ENCODE results near the gene IL26. TPM values are rescaled to one million over a fixed set of nuclear protein-coding genes. Genes with fewer than 3 reads are reported as not detected.

IL26 gene
- total RNA-seq, 2 experiments from 2014 or later, result 0.25 TPM; not detected in 1

DNA sequence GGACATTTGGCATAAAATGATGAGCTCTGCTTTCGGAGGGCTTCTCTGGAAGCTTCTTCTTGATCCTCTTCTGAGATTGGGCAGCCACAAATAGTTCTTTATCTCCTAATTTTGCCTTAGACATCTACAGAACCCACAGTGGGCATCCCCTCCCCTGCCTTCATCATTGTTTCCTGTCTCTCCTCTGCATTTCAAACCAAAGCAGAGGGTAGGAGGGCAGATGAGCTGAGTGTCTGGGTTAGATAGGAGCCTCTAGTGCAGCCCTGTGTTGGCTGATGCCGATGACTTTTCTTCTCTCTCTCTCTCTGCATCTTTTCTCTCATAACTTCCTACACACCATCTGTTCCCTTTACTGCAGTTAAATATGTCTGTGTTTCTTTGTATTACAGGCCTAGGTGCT, 8.5 kb upstream of the IL26 start:
- no peak overlapping the region for H3K4me3 Mint-ChIP-seq
- no peaks in the 10 kb centered on the region for H3K27me3 Mint-ChIP-seq
- no peak for ATAC-seq (ENCODE audit: poor library complexity)

DNA sequence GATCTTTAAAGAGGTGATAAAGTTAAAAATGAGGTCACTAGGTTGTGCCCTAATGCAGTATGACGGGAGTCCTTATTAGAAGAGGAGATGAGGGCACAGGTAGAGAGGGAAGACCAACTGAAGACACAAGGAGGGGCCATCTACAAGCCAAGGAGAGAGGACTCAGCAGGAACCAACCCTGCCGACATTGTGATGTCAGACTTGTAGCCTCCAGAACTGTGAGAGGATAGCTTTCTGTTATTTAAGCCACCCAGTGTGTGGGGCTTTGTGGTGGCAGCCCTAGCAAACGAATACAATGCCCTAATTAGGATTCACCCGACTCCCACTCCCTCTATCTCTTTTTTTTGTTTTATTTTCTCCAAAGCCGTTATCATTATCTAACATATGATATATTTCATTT, 7.9 kb upstream of the IL26 start:
- H3K27ac Mint-ChIP-seq, result no peak overlapping the region
- H3K4me3 Mint-ChIP-seq, result no peak overlapping the region

More for the DNA sequence above, 8.5 kb upstream of the IL26 start:
- H3K27me3 ChIP-seq (ENCODE audit: control insufficient read depth in 1 of 2, insufficient read depth in 2 of 2, low read length in 2 of 2), result no peaks in the 10 kb centered on the region
- H3K36me3 ChIP-seq (ENCODE audit: insufficient read depth, low read length), result no peaks in the 10 kb centered on the region
- CTCF ChIA-PET, result interaction anchor here (1.6 kb wide), 1 partner anchor 76 kb away, joined by 3 read pairs; no protein-coding TSS in a partner anchor
- no peak overlapping the region for H3K4me3 ChIP-seq (ENCODE audit: low read length)
- Mint-ChIP-seq H3K36me3 (ENCODE audit: low read depth) (no peaks in the 10 kb centered on the region), H3K9me3 (no peaks in the 10 kb centered on the region), H3K27ac (no peak overlapping the region), H3K4me1 (ENCODE audit: low read depth) (peaks cover 43% of the 10 kb centered on the region)
- intact Hi-C loops (cut with DNase I, micrococcal nuclease), result no loop called here
- POLR2A ChIA-PET, result no interaction called here
- DNase-seq, result peak in 2 of 14 experiments; percentile 22 to 42
- peaks cover 18% of the 10 kb centered on the region for H3K4me1 ChIP-seq (ENCODE audit: insufficient read depth, low read length)
- H3K9me3 ChIP-seq (ENCODE audit: control insufficient read depth in 1 of 2, insufficient read depth in 1 of 2, low read length in 2 of 2), result no peaks in the 10 kb centered on the region
- TF ChIP-seq, protein P1, sequence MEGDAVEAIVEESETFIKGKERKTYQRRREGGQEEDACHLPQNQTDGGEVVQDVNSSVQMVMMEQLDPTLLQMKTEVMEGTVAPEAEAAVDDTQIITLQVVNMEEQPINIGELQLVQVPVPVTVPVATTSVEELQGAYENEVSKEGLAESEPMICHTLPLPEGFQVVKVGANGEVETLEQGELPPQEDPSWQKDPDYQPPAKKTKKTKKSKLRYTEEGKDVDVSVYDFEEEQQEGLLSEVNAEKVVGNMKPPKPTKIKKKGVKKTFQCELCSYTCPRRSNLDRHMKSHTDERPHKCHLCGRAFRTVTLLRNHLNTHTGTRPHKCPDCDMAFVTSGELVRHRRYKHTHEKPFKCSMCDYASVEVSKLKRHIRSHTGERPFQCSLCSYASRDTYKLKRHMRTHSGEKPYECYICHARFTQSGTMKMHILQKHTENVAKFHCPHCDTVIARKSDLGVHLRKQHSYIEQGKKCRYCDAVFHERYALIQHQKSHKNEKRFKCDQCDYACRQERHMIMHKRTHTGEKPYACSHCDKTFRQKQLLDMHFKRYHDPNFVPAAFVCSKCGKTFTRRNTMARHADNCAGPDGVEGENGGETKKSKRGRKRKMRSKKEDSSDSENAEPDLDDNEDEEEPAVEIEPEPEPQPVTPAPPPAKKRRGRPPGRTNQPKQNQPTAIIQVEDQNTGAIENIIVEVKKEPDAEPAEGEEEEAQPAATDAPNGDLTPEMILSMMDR (IDR thresholded peaks at IDR 0.05), result no peak
- no peak overlapping the region for H3K27ac ChIP-seq (ENCODE audit: low read depth in 1 of 2, low read length in 2 of 2)

DNA sequence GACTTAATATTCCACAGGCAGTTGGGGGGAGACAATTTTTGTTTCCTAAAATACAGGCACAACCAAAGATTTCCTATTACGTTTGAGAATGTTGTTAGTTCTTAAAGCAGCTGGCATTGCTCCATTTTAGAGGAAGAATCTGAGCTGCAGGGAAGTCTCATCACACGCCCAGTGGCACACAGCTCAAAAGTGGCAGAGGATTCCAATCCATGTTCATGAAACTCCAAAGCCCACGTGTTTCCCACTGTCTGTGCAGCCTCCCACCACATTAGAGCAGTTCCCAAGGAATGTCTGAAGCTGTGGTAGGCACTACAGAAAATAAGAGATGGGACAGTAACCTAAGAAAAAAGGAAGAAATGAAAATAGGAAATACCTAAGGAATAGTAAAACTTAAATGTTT, 6.1 kb upstream of the IL26 start:
- intact Hi-C loops (cut with DNase I, micrococcal nuclease), result no loop called here
- Histone ChIP-seq H3K9me3 (ENCODE audit: control insufficient read depth in 1 of 2, insufficient read depth in 1 of 2, low read length in 2 of 2) (no peaks in the 10 kb centered on the region), H3K27ac (ENCODE audit: low read depth in 1 of 2, low read length in 2 of 2) (no peak overlapping the region), H3K27me3 (ENCODE audit: control insufficient read depth in 1 of 2, insufficient read depth in 2 of 2, low read length in 2 of 2) (no peaks in the 10 kb centered on the region), H3K36me3 (ENCODE audit: insufficient read depth, low read length) (no peaks in the 10 kb centered on the region), H3K4me1 (ENCODE audit: insufficient read depth, low read length) (peaks cover 8% of the 10 kb centered on the region), H3K4me3 (ENCODE audit: low read length) (no peak overlapping the region)
- H3K4me3 Mint-ChIP-seq, result no peak overlapping the region
- TF ChIP-seq, protein P1 (IDR thresholded peaks at IDR 0.05), result no peak
- ChIA-PET CTCF (interaction anchor here (1.7 kb wide), 1 partner anchor 9 kb away, joined by 9 read pairs; no protein-coding TSS in a partner anchor), POLR2A (interaction anchor here (0.6 to 2.5 kb wide), 4 partner anchors 8 to 418 kb away, joined by 3 to 8 read pairs (median 3); no protein-coding TSS in a partner anchor)
- H3K27me3 Mint-ChIP-seq, result no peaks in the 10 kb centered on the region
- DNase-seq (no peak), ATAC-seq (ENCODE audit: poor library complexity) (no peak)
- no peaks in the 10 kb centered on the region for H3K9me3 Mint-ChIP-seq
- no peak overlapping the region for H3K27ac Mint-ChIP-seq
- H3K4me1 Mint-ChIP-seq (ENCODE audit: low read depth), result peaks cover 29% of the 10 kb centered on the region
- H3K36me3 Mint-ChIP-seq (ENCODE audit: low read depth), result no peaks in the 10 kb centered on the region

More for the DNA sequence above, 7.9 kb upstream of the IL26 start:
- Histone ChIP-seq H3K27me3 (ENCODE audit: control insufficient read depth in 1 of 2, insufficient read depth in 2 of 2, low read length in 2 of 2) (no peaks in the 10 kb centered on the region), H3K27ac (ENCODE audit: low read depth in 1 of 2, low read length in 2 of 2) (no peak overlapping the region), H3K4me1 (ENCODE audit: insufficient read depth, low read length) (peaks cover 18% of the 10 kb centered on the region), H3K9me3 (ENCODE audit: control insufficient read depth in 1 of 2, insufficient read depth in 1 of 2, low read length in 2 of 2) (no peaks in the 10 kb centered on the region), H3K4me3 (ENCODE audit: low read length) (no peak overlapping the region), H3K36me3 (ENCODE audit: insufficient read depth, low read length) (no peaks in the 10 kb centered on the region)
- DNase-seq (no peak), ATAC-seq (ENCODE audit: poor library complexity) (no peak)
- CTCF ChIA-PET, result interaction anchor here (1.6 kb wide), 1 partner anchor 77 kb away, joined by 3 read pairs; no protein-coding TSS in a partner anchor
- Mint-ChIP-seq H3K36me3 (ENCODE audit: low read depth) (no peaks in the 10 kb centered on the region), H3K4me1 (ENCODE audit: low read depth) (peaks cover 43% of the 10 kb centered on the region), H3K27me3 (no peaks in the 10 kb centered on the region), H3K9me3 (no peaks in the 10 kb centered on the region)
- TF ChIP-seq, protein P1 (IDR thresholded peaks at IDR 0.05), result no peak
- intact Hi-C loops (cut with DNase I, micrococcal nuclease), result no loop called here
- POLR2A ChIA-PET, result no interaction called here

Measured in CD4-positive, alpha-beta T cell (primary cell).